Spleen (tissue), 11 donors: ENCODE results near the gene ADAM19. TPM values are rescaled to one million over a fixed set of nuclear protein-coding genes. Genes with fewer than 3 reads are reported as not detected.
A peak's percentile ranks its signal among the peaks of the same experiment; 100 is the strongest.

Source experiments
- DNase-seq: peaks from one replicate; pipeline ENCODE4 v3.0.0-alpha.2; 2020
- H3K27ac ChIP-seq, 8 donors: fragments of 200-600 bp; sonication (generic) in 7 of 8; 1 replicate in 4 of 8; 2 replicates in 4 of 8; pipeline versions ENCODE4 v1.5.0 to v1.8.0; 2016 to 2021; ENCODE audit warnings: inconsistent platforms in 4 of 8, mild to moderate bottlenecking in 4 of 8, moderate library complexity in 1 of 8
- H3K27me3 ChIP-seq, 7 donors: fragments of 200-600 bp; sonication (generic) in 6 of 7; replicated peaks in 1 of 7; 1 replicate in 4 of 7; 2 replicates in 3 of 7; pipeline versions ENCODE4 v1.5.0 to v1.8.0; 2016 to 2021; ENCODE audit warnings: inconsistent platforms in 3 of 7, mild to moderate bottlenecking in 1 of 7
- H3K36me3 ChIP-seq, 6 donors: fragments of 200-600 bp; sonication (generic) in 5 of 6; 1 replicate in 4 of 6; 2 replicates in 2 of 6; pipeline versions ENCODE4 v1.5.0 to v1.8.0; 2016 to 2021; ENCODE audit warnings: inconsistent platforms in 2 of 6
- H3K4me1 ChIP-seq, 6 donors: fragments of 200-600 bp; sonication (generic) in 5 of 6; 1 replicate in 3 of 6; 2 replicates in 3 of 6; pipeline versions ENCODE4 v1.5.0 to v1.8.0; 2016 to 2021; ENCODE audit warnings: inconsistent platforms in 3 of 6
- H3K4me3 ChIP-seq, 8 donors: fragments of 200-600 bp; sonication (generic) in 7 of 8; 1 replicate in 4 of 8; 2 replicates in 4 of 8; pipeline versions ENCODE4 v1.5.0 to v1.8.0; 2016 to 2021; ENCODE audit warnings: inconsistent platforms in 4 of 8, mild to moderate bottlenecking in 4 of 8, moderate library complexity in 2 of 8
- H3K9me3 ChIP-seq, 8 donors: fragments of 200-600 bp; sonication (generic) in 7 of 8; 1 replicate in 4 of 8; 2 replicates in 4 of 8; pipeline versions ENCODE4 v1.5.0 to v1.8.0; 2016 to 2021; ENCODE audit warnings: inconsistent platforms in 4 of 8
- CTCF ChIP-seq, 11 experiments: fragments of 200-600 bp in 7 of 11; fragments of 450-650 bp in 4 of 11; sonication (generic) in 4 of 11; IDR thresholded peaks in 8 of 11; conservative IDR thresholded peaks in 3 of 11; 1 replicate in 7 of 11; 2 replicates in 4 of 11; pipeline versions ENCODE4 v1.4.0 to v1.8.0; 2016 to 2021; ENCODE audit warnings: antibody characterized with exemption in 11 of 11, inconsistent platforms in 4 of 11, mild to moderate bottlenecking in 1 of 11
- POLR2A ChIP-seq, 3 donors: fragments of 450-650 bp; IDR thresholded peaks; one replicate each; pipeline ENCODE4 v1.5.1; 2017; ENCODE audit warnings: antibody characterized with exemption in 3 of 3, mild to moderate bottlenecking in 1 of 3
- POLR2AphosphoS5 ChIP-seq, 3 donors: sonication (generic); formaldehyde crosslinking; IDR thresholded peaks; one replicate each; pipeline ENCODE4 v1.5.1; 2017; ENCODE audit warnings: antibody characterized with exemption in 3 of 3
- WGBS, 5 donors: extraction: QIAGEN DNeasy Blood & Tissue Kit in 3 of 5; methylation state at CpG; one replicate each; pipeline versions ENCODE4 v1.1.5 to v1.1.7; 2013 to 2018; 5-methylcytosine and 5-hydroxymethylcytosine counted together
- intact Hi-C: fragments of 100-400 bp; cut with DNase I; formaldehyde crosslinking; loops from one replicate; pipeline ENCODE4 v1.15.0; 2023; ENCODE audit warnings: low total_unique reads
- polyA plus RNA-seq, 3 donors: library from polyadenylated mRNA; stranded (reverse); fragments of 200-250 nt; gene quantifications; one replicate each; pipeline ENCODE4 v1.2.1, GENCODE V29; 2013
- total RNA-seq, 7 donors: library from RNA; depleted of rRNA in 3 of 7; stranded (reverse); fragments of >200 nt in 3 of 7; fragmentation: NEBNext Ultra II Directional in 4 of 7; extraction: Animal tissue kit (Norgen Biotek cat#: 25700) in 4 of 7; gene quantifications; one replicate each; pipeline versions ENCODE4 v1.1.0 to v1.2.1, GENCODE V29; 2016 to 2021
- donor health status: healthy with polysubstance abuse.
- donor health status: DM: no; HTN: no; CAD: no; lungs with moderate emphysema.
- donor health status: DM: no; HTN: no; CAD: no.
- donor health status: Bipolar disorder and iron deficiency.
- donor health status: healthy.
- donor health status: DM: no; HTN: no; CAD: no.
- donor health status: DM: yes; HTN: yes; CAD: no.

The ADAM19 gene
- total and polyA plus RNA-seq, 10 donors = 10.9 to 71.1 (median 51.5) TPM

GRCh38 chr5:157492886-157493285, 82.7 kb downstream of the ADAM19 start:
- Histone ChIP-seq H3K36me3 (peaks cover 11 to 100% (median 70%) of the 10 kb centered on the region in 6 donors), H3K4me1 (peaks cover 0 to 24% (median under 1%) of the 10 kb centered on the region in 6 donors), H3K27ac (peak overlapping the region in 2 of 8 donors; percentile 75 to 77), H3K27me3 (no peaks in the 10 kb centered on the region), H3K9me3 (no peaks in the 10 kb centered on the region), H3K4me3 (no peak overlapping the region)
- WGBS, 5 donors = 92 to 99% (median 95%) methylated on average over 4 to 9 of the region's 9 CpGs
- DNase-seq = no peak
- intact Hi-C loops = no loop called here
- TF ChIP-seq POLR2AphosphoS5 (IDR thresholded peaks at IDR 0.05) (peak; percentile 18 to 48 (median 19)), POLR2A (IDR thresholded peaks at IDR 0.05) (no peak), CTCF (IDR thresholded peaks at IDR 0.05 in 8 of 11, conservative IDR thresholded peaks at IDR 0.05 in 3 of 11) (no peak)

- no peaks in the 10 kb centered on the region for H3K9me3 ChIP-seq
- H3K36me3 ChIP-seq = peaks cover 11 to 100% (median 74%) of the 10 kb centered on the region in 6 donors
- peak overlapping the region in 2 of 8 donors; percentile 7 to 28 for H3K27ac ChIP-seq
- H3K4me1 ChIP-seq = peaks cover 8 to 37% (median 12%) of the 10 kb centered on the region in 6 donors
- TF ChIP-seq POLR2A (IDR thresholded peaks at IDR 0.05) (no peak), POLR2AphosphoS5 (IDR thresholded peaks at IDR 0.05) (no peak), CTCF (IDR thresholded peaks at IDR 0.05 in 8 of 11, conservative IDR thresholded peaks at IDR 0.05 in 3 of 11) (no peak)
- H3K27me3 ChIP-seq = no peaks in the 10 kb centered on the region
- WGBS, 5 donors = 86 to 93% (median 93%) methylated on average over 11 of the region's 11 CpGs
- intact Hi-C loops = no loop called here
- DNase-seq = no peak
- H3K4me3 ChIP-seq = no peak overlapping the region
Observed at GRCh38 chr5:157491471-157491995, 84.0 kb downstream of the ADAM19 start.

GRCh38 chr5:157487358-157487757, 88.2 kb downstream of the ADAM19 start:
- peak; percentile 92 for DNase-seq
- H3K27me3 ChIP-seq = no peaks in the 10 kb centered on the region
- H3K4me3 ChIP-seq = no peak overlapping the region
- 51 to 70% (median 62%) methylated on average over 3 of the region's 3 CpGs for WGBS, 5 donors
- intact Hi-C loops = no loop called here
- H3K27ac ChIP-seq = peak overlapping the region; percentile 27 to 88 (median 76)
- H3K36me3 ChIP-seq = peaks cover 7 to 100% (median 84%) of the 10 kb centered on the region in 6 donors
- H3K4me1 ChIP-seq = peaks cover 8 to 54% (median 34%) of the 10 kb centered on the region in 6 donors
- TF ChIP-seq POLR2AphosphoS5 (IDR thresholded peaks at IDR 0.05) (peak; percentile 76 to 85 (median 84)), CTCF (IDR thresholded peaks at IDR 0.05 in 8 of 11, conservative IDR thresholded peaks at IDR 0.05 in 3 of 11) (no peak)
- no peaks in the 10 kb centered on the region for H3K9me3 ChIP-seq

GRCh38 chr5:157486861-157487260, 88.7 kb downstream of the ADAM19 start:
- peak overlapping the region; percentile 28 to 88 (median 76) for H3K27ac ChIP-seq
- 50 to 79% (median 68%) methylated on average over 3 of the region's 3 CpGs for WGBS, 5 donors
- DNase-seq = no peak

More at GRCh38 chr5:157486861-157487260, 88.7 kb downstream of the ADAM19 start:
- Histone ChIP-seq H3K27me3 (no peaks in the 10 kb centered on the region), H3K9me3 (no peaks in the 10 kb centered on the region), H3K4me1 (peaks cover 8 to 57% (median 36%) of the 10 kb centered on the region in 6 donors), H3K4me3 (no peak overlapping the region), H3K36me3 (peaks cover 7 to 100% (median 81%) of the 10 kb centered on the region in 6 donors)
- intact Hi-C loops = no loop called here
- TF ChIP-seq CTCF (IDR thresholded peaks at IDR 0.05 in 8 of 11, conservative IDR thresholded peaks at IDR 0.05 in 3 of 11) (no peak), POLR2AphosphoS5 (IDR thresholded peaks at IDR 0.05) (no peak), POLR2A (IDR thresholded peaks at IDR 0.05) (no peak)
